GM12872 (cell line): ENCODE measurements around the gene IQCB1.

Source experiments
- TF ChIP-seq, protein P1 (sequence below): IDR thresholded peaks from 3 replicates; pipeline ENCODE4 v1.5.1; 2011; ENCODE audit warnings: low read depth, mild to moderate bottlenecking, low read length, moderate library complexity; ENCODE audit not compliant: insufficient read depth

Gene IQCB1

GRCh38 chr3:121768452-121768851 lies 66.4 kb downstream of the IQCB1 start:
- TF ChIP-seq, protein P1, sequence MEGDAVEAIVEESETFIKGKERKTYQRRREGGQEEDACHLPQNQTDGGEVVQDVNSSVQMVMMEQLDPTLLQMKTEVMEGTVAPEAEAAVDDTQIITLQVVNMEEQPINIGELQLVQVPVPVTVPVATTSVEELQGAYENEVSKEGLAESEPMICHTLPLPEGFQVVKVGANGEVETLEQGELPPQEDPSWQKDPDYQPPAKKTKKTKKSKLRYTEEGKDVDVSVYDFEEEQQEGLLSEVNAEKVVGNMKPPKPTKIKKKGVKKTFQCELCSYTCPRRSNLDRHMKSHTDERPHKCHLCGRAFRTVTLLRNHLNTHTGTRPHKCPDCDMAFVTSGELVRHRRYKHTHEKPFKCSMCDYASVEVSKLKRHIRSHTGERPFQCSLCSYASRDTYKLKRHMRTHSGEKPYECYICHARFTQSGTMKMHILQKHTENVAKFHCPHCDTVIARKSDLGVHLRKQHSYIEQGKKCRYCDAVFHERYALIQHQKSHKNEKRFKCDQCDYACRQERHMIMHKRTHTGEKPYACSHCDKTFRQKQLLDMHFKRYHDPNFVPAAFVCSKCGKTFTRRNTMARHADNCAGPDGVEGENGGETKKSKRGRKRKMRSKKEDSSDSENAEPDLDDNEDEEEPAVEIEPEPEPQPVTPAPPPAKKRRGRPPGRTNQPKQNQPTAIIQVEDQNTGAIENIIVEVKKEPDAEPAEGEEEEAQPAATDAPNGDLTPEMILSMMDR: no peak

- TF ChIP-seq, protein P1: no peak
These were observed 75.2 kb downstream of the IQCB1 start for GRCh38 chr3:121759541-121760202.

- TF ChIP-seq, protein P1: no peak
These were observed 76.0 kb downstream of the IQCB1 start for GRCh38 chr3:121758727-121759450.

DNA sequence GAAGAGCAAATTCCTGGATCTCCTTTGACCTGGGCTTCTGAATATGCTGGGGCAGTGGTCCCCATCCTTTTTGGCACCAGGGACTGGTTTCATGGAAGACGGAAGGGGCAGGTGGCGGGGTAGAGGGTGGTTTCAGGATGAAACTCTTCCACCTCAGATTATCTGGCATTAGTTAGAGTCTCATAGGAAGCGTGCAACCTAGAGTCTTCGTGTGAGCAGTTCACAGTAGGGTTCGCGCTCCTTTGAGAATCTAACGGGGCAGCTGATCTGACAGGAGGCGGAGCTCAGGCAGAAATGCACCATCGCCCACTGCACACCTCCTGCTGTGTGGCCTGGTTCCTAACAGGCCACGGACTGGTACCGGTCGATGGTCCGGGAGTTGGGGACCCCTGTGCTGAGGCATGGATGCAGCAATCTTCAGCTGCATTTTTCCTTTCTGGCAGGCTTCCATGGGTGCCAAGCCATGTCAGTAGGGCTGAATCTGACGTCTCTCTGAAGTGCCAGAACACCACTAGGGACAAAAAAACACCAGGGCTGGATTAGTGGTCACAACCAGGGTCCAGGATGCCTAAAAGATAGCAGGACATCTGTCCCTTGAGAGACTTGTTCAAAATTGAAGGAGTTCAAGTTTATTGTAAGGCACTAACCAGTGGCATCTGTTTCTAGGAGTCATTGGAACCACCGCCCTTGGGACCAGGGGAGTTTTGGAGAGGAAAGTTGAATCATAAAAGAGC lies 76.9 kb downstream of the IQCB1 start:
- TF ChIP-seq, protein P1: no peak

- TF ChIP-seq, protein P1: no peak
These were observed 77.6 kb downstream of the IQCB1 start for GRCh38 chr3:121757087-121757811.

GRCh38 chr3:121752772-121753171 lies 82.1 kb downstream of the IQCB1 start:
- TF ChIP-seq, protein P1: no peak

DNA sequence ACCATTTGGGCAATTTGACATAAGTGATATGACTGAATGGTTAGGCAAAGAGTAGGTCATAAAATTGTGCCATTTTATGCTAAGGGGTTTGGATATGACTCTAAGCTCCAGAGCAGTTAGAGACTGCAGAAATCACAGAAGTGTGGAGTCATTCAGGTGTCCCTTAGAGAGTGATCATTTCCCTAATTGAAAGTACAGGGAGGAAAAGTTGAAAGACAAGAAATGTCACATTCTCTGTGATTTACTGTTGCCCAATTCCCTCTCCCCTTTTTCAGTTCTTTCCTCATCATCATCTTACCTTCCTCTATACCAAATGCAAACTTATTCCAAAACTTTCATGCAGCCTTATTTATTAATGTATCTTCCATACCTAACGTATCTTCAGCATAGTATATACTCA lies 82.6 kb downstream of the IQCB1 start:
- TF ChIP-seq, protein P1: no peak
